ENCODE data around the gene GALNTL6. TPM values are rescaled to one million over a fixed set of nuclear protein-coding genes. Genes with fewer than 3 reads are reported as not detected.
A peak's percentile ranks its signal among the peaks of the same experiment; 100 is the strongest.

GALNTL6 gene
- total RNA-seq, 1 experiment from 2014 or later: not detected

DNA sequence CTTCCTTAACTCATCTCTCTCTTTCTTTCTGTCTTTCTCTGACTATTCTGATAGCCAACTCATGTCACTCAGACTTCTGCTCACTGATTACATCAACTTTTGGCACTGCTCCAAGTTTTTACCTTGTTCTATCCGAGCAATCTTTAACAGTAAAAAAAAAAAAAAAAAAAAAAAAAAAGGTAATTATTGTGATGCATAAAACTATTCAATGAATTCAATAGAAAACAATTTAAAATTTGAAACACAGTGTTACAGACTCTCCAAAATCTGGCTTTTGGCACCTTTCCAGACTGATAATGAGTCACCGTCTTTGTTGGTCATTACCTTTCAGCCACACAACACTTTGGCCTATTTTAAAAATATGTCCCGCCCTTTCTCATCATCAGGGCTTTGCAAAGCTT, 229.5 kb downstream of the GALNTL6 start:
- H3F3A ChIP-seq (ENCODE audit: insufficient read depth, low read depth): no peaks in the 10 kb centered on the region
- no peaks in the 10 kb centered on the region for H3K79me2 ChIP-seq (ENCODE audit: low read depth)
- TF ChIP-seq, protein P1, sequence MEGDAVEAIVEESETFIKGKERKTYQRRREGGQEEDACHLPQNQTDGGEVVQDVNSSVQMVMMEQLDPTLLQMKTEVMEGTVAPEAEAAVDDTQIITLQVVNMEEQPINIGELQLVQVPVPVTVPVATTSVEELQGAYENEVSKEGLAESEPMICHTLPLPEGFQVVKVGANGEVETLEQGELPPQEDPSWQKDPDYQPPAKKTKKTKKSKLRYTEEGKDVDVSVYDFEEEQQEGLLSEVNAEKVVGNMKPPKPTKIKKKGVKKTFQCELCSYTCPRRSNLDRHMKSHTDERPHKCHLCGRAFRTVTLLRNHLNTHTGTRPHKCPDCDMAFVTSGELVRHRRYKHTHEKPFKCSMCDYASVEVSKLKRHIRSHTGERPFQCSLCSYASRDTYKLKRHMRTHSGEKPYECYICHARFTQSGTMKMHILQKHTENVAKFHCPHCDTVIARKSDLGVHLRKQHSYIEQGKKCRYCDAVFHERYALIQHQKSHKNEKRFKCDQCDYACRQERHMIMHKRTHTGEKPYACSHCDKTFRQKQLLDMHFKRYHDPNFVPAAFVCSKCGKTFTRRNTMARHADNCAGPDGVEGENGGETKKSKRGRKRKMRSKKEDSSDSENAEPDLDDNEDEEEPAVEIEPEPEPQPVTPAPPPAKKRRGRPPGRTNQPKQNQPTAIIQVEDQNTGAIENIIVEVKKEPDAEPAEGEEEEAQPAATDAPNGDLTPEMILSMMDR (conservative IDR thresholded peaks at IDR 0.05): no peak
- TF ChIP-seq EZH2 (IDR thresholded peaks at IDR 0.05; ENCODE audit: low read depth): no peak
- no peaks in the 10 kb centered on the region for H3K4me1 ChIP-seq (replicated peaks; ENCODE audit: insufficient read depth)
- H3K9me3 ChIP-seq (ENCODE audit: insufficient read depth, low read depth): no peaks in the 10 kb centered on the region; the same call in 1 of the 2 replicates
- no peak overlapping the region for H3K27ac ChIP-seq
- H3K27me3 ChIP-seq (ENCODE audit: insufficient read depth, low read depth): no peaks in the 10 kb centered on the region
- no peak overlapping the region; the same call in 1 of the 2 replicates for H3K4me2 ChIP-seq
- CTCF ChIA-PET: no interaction called here
- no peaks in the 10 kb centered on the region for H4K20me1 ChIP-seq (ENCODE audit: insufficient read depth)
- H3K9me2 ChIP-seq (ENCODE audit: insufficient read depth): no peaks in the 10 kb centered on the region
- intact Hi-C loops (cut with micrococcal nuclease; ENCODE audit: unreplicated experiment): no loop called here
- no peaks in the 10 kb centered on the region for H3K36me3 ChIP-seq (ENCODE audit: low read depth)
- no peak overlapping the region for H3K4me3 ChIP-seq
- BruUV-seq (replicated peaks): no TSS peak
- POLR2A ChIA-PET (ENCODE audit: unreplicated experiment): no interaction called here
- no peak overlapping the region for H2AFZ ChIP-seq
- peak in 1 of 2 experiments; percentile 21 for DNase-seq

DNA sequence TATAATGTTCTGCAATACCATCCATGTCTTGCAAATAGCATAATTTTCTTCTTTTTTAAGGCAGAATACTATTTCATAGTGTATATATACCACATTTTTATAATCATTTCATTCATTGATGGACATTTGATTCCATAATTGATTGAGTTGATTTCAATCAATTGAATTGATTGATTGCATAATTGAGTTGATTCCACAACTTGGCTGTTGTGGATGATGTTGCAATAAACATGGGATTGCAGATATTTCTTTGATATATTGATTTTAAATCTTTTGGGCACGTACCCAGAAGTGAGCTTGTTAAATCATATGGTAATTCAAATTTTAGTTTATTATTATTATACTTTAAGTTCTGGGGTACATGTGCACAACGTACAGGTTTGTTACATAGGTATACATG, 232.8 kb downstream of the GALNTL6 start:
- no peak overlapping the region for H3K4me2 ChIP-seq
- H3K27ac ChIP-seq: no peak overlapping the region
- POLR2A ChIA-PET (ENCODE audit: unreplicated experiment): no interaction called here
- no TSS peak for BruUV-seq (replicated peaks)
- H3K27me3 ChIP-seq (ENCODE audit: insufficient read depth, low read depth): no peaks in the 10 kb centered on the region
- no peaks in the 10 kb centered on the region for H3K4me1 ChIP-seq (replicated peaks; ENCODE audit: insufficient read depth)
- H4K20me1 ChIP-seq (ENCODE audit: insufficient read depth): no peaks in the 10 kb centered on the region
- no peak overlapping the region for H3K4me3 ChIP-seq
- CTCF ChIA-PET: no interaction called here
- H3F3A ChIP-seq (ENCODE audit: insufficient read depth, low read depth): no peaks in the 10 kb centered on the region
- no peaks in the 10 kb centered on the region for H3K79me2 ChIP-seq (ENCODE audit: low read depth)
- H2AFZ ChIP-seq: no peak overlapping the region
- no peaks in the 10 kb centered on the region; the same call in 1 of the 2 replicates for H3K9me3 ChIP-seq (ENCODE audit: insufficient read depth, low read depth)
- no peak for DNase-seq
- H3K9me2 ChIP-seq (ENCODE audit: insufficient read depth): no peaks in the 10 kb centered on the region
- no peaks in the 10 kb centered on the region for H3K36me3 ChIP-seq (ENCODE audit: low read depth)
- intact Hi-C loops (cut with micrococcal nuclease; ENCODE audit: unreplicated experiment): no loop called here
- TF ChIP-seq, protein P1 (conservative IDR thresholded peaks at IDR 0.05): no peak
- no peak for TF ChIP-seq EZH2 (IDR thresholded peaks at IDR 0.05; ENCODE audit: low read depth)

DNA sequence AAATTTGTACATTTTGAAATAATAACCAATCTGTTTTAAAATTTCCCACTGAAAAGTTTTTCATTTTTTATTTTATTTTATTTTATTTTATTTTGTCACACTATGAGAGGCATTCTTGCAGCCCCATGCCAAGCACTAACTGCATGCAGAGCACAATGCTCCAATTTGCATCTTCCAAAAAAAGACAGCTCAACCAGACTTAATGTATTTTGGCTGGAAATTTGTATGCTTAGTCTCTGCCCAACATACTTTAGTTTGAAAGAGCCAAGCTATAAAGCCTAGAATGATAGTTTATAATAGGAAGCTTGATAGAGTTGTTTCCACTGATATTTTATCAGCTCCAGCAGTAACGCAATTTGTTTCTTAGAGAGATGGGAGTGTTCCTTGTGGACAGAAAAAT, 235.5 kb downstream of the GALNTL6 start:
- no peaks in the 10 kb centered on the region for H4K20me1 ChIP-seq (ENCODE audit: insufficient read depth)
- DNase-seq: no peak
- H3K27me3 ChIP-seq (ENCODE audit: insufficient read depth, low read depth): no peaks in the 10 kb centered on the region
- H3K4me2 ChIP-seq: no peak overlapping the region
- no peaks in the 10 kb centered on the region for H3K79me2 ChIP-seq (ENCODE audit: low read depth)
- H3K36me3 ChIP-seq (ENCODE audit: low read depth): no peaks in the 10 kb centered on the region
- BruUV-seq (replicated peaks): no TSS peak
- POLR2A ChIA-PET (ENCODE audit: unreplicated experiment): no interaction called here
- CTCF ChIA-PET: no interaction called here
- no peak overlapping the region for H2AFZ ChIP-seq
- TF ChIP-seq EZH2 (IDR thresholded peaks at IDR 0.05; ENCODE audit: low read depth): no peak
- TF ChIP-seq, protein P1 (conservative IDR thresholded peaks at IDR 0.05): no peak
- H3K4me3 ChIP-seq: no peak overlapping the region
- no peaks in the 10 kb centered on the region for H3K9me2 ChIP-seq (ENCODE audit: insufficient read depth)
- H3F3A ChIP-seq (ENCODE audit: insufficient read depth, low read depth): no peaks in the 10 kb centered on the region
- intact Hi-C loops (cut with micrococcal nuclease; ENCODE audit: unreplicated experiment): no loop called here
- H3K27ac ChIP-seq: no peak overlapping the region
- H3K9me3 ChIP-seq (ENCODE audit: insufficient read depth, low read depth): no peaks in the 10 kb centered on the region
- no peaks in the 10 kb centered on the region for H3K4me1 ChIP-seq (replicated peaks; ENCODE audit: insufficient read depth)
